T47D (cell line): ENCODE results near the gene TNS4.

Source experiments
- DNase-seq, 2 experiments: peaks; one replicate each; pipeline versions ENCODE4 v3.0.0 to v3.0.0-alpha.2; 2011 to 2012; ENCODE audit warnings: low read depth in 1 of 2, low spot score in 1 of 2
- JUND ChIP-seq: IDR thresholded peaks from 2 replicates; pipeline ENCODE4 v1.6.1; 2012; ENCODE audit warnings: low read depth
- in situ Hi-C: cut with HindIII; loops from 2 replicates; pipeline ENCODE4 v1.10.0; 2016; ENCODE audit warnings: low sequenced_read_pairs, low pct_unique_long_range_greater_than_20kb

Gene TNS4

GRCh38 chr17:40466298-40466971 lies 35.0 kb downstream of the TNS4 start:
- DNase-seq: no peak
- in situ Hi-C loops: no loop called here
- no peak for TF ChIP-seq JUND

GRCh38 chr17:40464392-40464855 lies 37.0 kb downstream of the TNS4 start:
- in situ Hi-C loops: no loop called here
- no peak for DNase-seq
- no peak for TF ChIP-seq JUND

GRCh38 chr17:40463122-40463550 lies 38.3 kb downstream of the TNS4 start:
- DNase-seq: no peak
- TF ChIP-seq JUND: no peak
- in situ Hi-C loops: no loop called here

- no peak for DNase-seq
- in situ Hi-C loops: no loop called here
- TF ChIP-seq JUND: no peak
Measured at GRCh38 chr17:40462343-40463121, 38.9 kb downstream of the TNS4 start.

- in situ Hi-C loops: no loop called here
- no peak for TF ChIP-seq JUND
- DNase-seq: no peak
Measured at GRCh38 chr17:40461732-40462342, 39.6 kb downstream of the TNS4 start.

- TF ChIP-seq JUND: no peak
- no peak for DNase-seq
- in situ Hi-C loops: no loop called here
Measured at GRCh38 chr17:40460968-40461731, 40.3 kb downstream of the TNS4 start.

GRCh38 chr17:40460604-40460967 lies 40.8 kb downstream of the TNS4 start:
- in situ Hi-C loops: no loop called here
- no peak for TF ChIP-seq JUND
- DNase-seq: no peak

GRCh38 chr17:40459636-40460603 lies 41.5 kb downstream of the TNS4 start:
- no peak for TF ChIP-seq JUND
- DNase-seq: no peak
- in situ Hi-C loops: no loop called here

- TF ChIP-seq JUND: no peak
Measured at GRCh38 chr17:40458851-40459482, 42.5 kb downstream of the TNS4 start.

GRCh38 chr17:40457964-40458791 lies 43.2 kb downstream of the TNS4 start:
- DNase-seq: no peak
- no peak for TF ChIP-seq JUND
- in situ Hi-C loops: no loop called here

More at GRCh38 chr17:40458851-40459482, 42.5 kb downstream of the TNS4 start:
- DNase-seq: no peak
- in situ Hi-C loops: no loop called here
